ENCODE measurements around the gene PROSER2.

Gene PROSER2

DNA sequence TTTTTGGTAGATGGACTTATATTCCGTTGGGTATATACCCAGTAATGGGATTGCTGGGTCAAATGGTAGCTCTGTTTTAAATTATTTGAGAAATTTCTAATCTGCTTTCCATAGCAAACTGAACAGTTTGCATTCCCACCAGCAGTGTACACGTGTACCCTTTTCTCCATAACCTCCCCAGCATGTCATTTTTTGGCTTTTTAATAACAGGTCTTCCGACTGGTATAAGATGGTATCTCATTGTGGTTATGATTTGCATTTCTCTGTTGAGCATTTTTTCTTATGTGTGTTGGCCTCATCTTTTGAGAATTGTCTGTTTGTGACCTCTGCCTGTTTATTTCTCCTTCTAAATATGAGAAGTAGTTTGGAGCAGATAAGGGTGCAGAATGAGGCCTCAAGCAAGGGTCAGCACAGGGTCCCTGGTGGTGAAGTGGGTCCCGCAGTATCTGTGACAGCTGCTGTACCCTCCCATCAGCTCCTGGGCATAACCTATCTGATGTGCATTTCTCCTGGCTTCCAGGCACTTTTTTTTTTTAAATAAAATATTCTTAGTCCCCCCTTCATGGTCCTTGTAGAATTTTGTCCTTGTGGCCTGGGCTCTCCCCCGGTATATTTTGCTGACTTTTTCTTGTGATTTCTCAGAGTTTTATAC lies 73.5 kb downstream of the PROSER2 start:
- Histone ChIP-seq H3K9ac (no peak overlapping the region), H3K4me3 (IDR thresholded peaks at IDR 0.05; ENCODE audit: insufficient read depth, low read depth, low read length) (no peak overlapping the region), H3K79me2 (ENCODE audit: insufficient read depth, low read depth) (no peaks in the 10 kb centered on the region), H3K4me1 (ENCODE audit: low read depth, poor library complexity, severe bottlenecking) (no peaks in the 10 kb centered on the region), H3K27ac (no peak overlapping the region), H3K4me2 (no peak overlapping the region), H3K36me3 (ENCODE audit: insufficient read depth) (no peaks in the 10 kb centered on the region), H3K27me3 (ENCODE audit: insufficient read depth, low read depth) (no peaks in the 10 kb centered on the region), H2AFZ (ENCODE audit: low read depth) (no peak overlapping the region), H4K20me1 (ENCODE audit: insufficient read depth) (no peaks in the 10 kb centered on the region)
- TF ChIP-seq, protein P1, sequence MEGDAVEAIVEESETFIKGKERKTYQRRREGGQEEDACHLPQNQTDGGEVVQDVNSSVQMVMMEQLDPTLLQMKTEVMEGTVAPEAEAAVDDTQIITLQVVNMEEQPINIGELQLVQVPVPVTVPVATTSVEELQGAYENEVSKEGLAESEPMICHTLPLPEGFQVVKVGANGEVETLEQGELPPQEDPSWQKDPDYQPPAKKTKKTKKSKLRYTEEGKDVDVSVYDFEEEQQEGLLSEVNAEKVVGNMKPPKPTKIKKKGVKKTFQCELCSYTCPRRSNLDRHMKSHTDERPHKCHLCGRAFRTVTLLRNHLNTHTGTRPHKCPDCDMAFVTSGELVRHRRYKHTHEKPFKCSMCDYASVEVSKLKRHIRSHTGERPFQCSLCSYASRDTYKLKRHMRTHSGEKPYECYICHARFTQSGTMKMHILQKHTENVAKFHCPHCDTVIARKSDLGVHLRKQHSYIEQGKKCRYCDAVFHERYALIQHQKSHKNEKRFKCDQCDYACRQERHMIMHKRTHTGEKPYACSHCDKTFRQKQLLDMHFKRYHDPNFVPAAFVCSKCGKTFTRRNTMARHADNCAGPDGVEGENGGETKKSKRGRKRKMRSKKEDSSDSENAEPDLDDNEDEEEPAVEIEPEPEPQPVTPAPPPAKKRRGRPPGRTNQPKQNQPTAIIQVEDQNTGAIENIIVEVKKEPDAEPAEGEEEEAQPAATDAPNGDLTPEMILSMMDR (conservative IDR thresholded peaks at IDR 0.05; ENCODE audit: low read depth, low read length), result no peak

DNA sequence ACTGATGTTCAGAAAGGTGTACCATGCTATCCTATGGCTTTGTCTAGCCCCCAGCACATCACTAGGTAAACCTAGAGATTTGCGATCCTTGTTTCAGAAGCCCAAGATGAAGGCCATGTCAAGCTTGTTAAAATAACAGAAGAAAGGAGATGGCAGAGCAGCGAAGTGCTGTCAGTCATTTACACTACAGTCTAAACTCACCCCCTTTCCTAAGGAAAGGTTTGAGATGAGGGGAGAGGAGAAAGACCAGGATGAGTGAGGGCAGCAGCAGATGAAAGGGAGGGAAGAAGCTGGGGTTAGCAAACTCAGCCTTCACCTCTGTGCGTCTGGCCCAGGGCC lies 74.8 kb downstream of the PROSER2 start:
- H2AFZ ChIP-seq (ENCODE audit: low read depth), result no peak overlapping the region
- no peaks in the 10 kb centered on the region for H4K20me1 ChIP-seq (ENCODE audit: insufficient read depth)
- H3K79me2 ChIP-seq (ENCODE audit: insufficient read depth, low read depth), result no peaks in the 10 kb centered on the region
- H3K27me3 ChIP-seq (ENCODE audit: insufficient read depth, low read depth), result no peaks in the 10 kb centered on the region
- no peaks in the 10 kb centered on the region for H3K36me3 ChIP-seq (ENCODE audit: insufficient read depth)
- no peaks in the 10 kb centered on the region for H3K4me1 ChIP-seq (ENCODE audit: low read depth, poor library complexity, severe bottlenecking)
- H3K4me2 ChIP-seq, result no peak overlapping the region
- TF ChIP-seq, protein P1 (conservative IDR thresholded peaks at IDR 0.05; ENCODE audit: low read depth, low read length), result no peak
- H3K4me3 ChIP-seq (IDR thresholded peaks at IDR 0.05; ENCODE audit: insufficient read depth, low read depth, low read length), result no peak overlapping the region
- no peak overlapping the region for H3K9ac ChIP-seq
- H3K27ac ChIP-seq, result no peak overlapping the region

DNA sequence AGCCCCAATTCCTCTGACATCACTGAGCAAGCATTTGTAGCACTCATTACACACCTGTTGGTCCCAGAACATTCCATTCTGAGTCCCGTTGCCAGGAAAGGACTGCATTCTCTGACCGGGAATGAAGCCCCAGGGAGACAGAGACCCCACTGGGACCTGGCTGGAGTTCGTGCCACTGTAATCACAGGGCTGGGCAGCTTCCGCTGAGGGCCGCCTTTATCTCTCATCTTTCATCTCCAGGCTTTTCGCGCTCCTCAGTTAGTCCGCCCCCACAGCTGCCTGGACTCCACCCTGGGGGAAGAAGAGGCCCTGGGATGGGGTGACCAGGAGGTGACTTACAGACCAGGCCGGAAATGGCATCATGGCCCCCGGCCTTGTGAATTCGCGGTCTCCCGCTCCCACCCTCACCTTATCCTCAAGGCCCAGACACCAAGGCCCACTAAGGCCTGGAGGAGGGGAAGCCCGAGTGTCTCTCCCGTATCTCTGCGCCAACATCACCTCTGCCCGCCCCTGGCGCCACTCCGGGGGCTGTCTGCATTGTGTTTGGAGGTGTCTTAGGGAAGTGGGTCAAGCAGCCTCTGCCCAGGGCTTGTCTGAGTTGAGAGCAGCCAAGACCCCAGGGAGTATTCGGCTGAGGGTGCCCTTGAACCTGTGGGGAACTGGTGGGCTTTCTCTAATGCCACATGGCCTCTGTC lies 75.4 kb downstream of the PROSER2 start:
- TF ChIP-seq, protein P1 (conservative IDR thresholded peaks at IDR 0.05; ENCODE audit: low read depth, low read length), result no peak
- Histone ChIP-seq H3K79me2 (ENCODE audit: insufficient read depth, low read depth) (no peaks in the 10 kb centered on the region), H3K36me3 (ENCODE audit: insufficient read depth) (no peaks in the 10 kb centered on the region), H3K27ac (no peak overlapping the region), H4K20me1 (ENCODE audit: insufficient read depth) (no peaks in the 10 kb centered on the region), H3K9ac (no peak overlapping the region), H3K4me2 (no peak overlapping the region), H3K27me3 (ENCODE audit: insufficient read depth, low read depth) (no peaks in the 10 kb centered on the region), H3K4me1 (ENCODE audit: low read depth, poor library complexity, severe bottlenecking) (no peaks in the 10 kb centered on the region), H3K4me3 (IDR thresholded peaks at IDR 0.05; ENCODE audit: insufficient read depth, low read depth, low read length) (no peak overlapping the region), H2AFZ (ENCODE audit: low read depth) (no peak overlapping the region)

DNA sequence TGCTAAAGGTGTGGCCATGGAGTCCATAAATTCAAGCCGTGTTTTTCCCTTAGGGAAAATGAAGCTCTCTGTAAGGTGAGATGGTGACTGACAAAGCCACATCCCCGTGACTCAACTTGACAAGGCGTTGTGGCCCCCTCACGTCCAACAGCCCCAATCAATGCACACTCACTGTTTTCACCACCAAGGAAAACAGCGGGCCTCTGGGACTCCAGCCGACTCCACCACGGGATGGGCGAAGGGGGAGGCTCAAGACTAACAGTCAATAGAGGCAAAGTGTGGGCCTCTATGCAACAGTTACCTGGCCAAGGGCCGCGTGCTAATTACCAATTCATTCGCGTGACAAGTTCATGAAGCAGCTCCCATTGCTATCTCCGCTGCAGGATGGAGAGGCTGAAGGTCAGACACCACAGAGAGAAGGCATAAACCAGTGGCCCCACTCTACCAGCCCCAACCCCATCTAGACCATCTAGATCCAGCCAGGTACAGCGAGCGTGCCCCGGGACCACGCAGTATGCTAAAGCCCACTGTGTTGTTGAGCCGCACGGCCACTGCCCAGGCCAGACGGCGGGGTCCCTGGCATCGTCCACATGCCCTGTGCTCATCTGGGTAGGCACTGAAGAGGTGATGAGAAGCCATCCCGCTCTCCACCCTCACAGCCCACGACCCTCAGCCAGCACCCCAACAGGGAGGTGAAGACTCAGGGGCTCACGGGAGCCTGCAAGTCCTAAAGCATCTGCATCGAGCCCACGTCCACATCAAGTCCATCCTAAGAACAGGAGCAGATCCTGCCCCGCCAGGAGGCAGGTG lies 76.1 kb downstream of the PROSER2 start:
- Histone ChIP-seq H3K9ac (no peak overlapping the region), H3K4me1 (ENCODE audit: low read depth, poor library complexity, severe bottlenecking) (no peaks in the 10 kb centered on the region), H3K4me3 (IDR thresholded peaks at IDR 0.05; ENCODE audit: insufficient read depth, low read depth, low read length) (no peak overlapping the region), H3K27me3 (ENCODE audit: insufficient read depth, low read depth) (no peaks in the 10 kb centered on the region), H3K79me2 (ENCODE audit: insufficient read depth, low read depth) (no peaks in the 10 kb centered on the region), H3K4me2 (no peak overlapping the region), H2AFZ (ENCODE audit: low read depth) (no peak overlapping the region), H3K36me3 (ENCODE audit: insufficient read depth) (no peaks in the 10 kb centered on the region), H3K27ac (no peak overlapping the region), H4K20me1 (ENCODE audit: insufficient read depth) (no peaks in the 10 kb centered on the region)
- TF ChIP-seq, protein P1 (conservative IDR thresholded peaks at IDR 0.05; ENCODE audit: low read depth, low read length), result no peak

Data from KMS-11 (cell line).